HepG2 (cell line): ENCODE results near the gene PSMC1. TPM values are rescaled to one million over a fixed set of nuclear protein-coding genes. Genes with fewer than 3 reads are reported as not detected.
A peak's percentile ranks its signal among the peaks of the same experiment; 100 is the strongest.

Experiments
- BORCS8-MEF2B ChIP-seq: sonication (generic); formaldehyde crosslinking; IDR thresholded peaks from 2 replicates; pipeline ENCODE4 v1.8.0; 2022; ENCODE audit warnings: mild to moderate bottlenecking, missing genetic modification reagents
- EZH2 ChIP-seq: conservative IDR thresholded peaks from 2 replicates; pipeline ENCODE4 v1.6.1; 2012; ENCODE audit warnings: mild to moderate bottlenecking, low read depth, low read length, moderate library complexity
- GZF1 ChIP-seq: sonication (generic); formaldehyde crosslinking; IDR thresholded peaks from 2 replicates; pipeline ENCODE4 v1.5.1; 2020; ENCODE audit warnings: mild to moderate bottlenecking, missing genetic modification reagents
- HNRNPH1 ChIP-seq: fragments of 200-400 bp; formaldehyde crosslinking; optimal IDR thresholded peaks from 2 replicates; pipeline ENCODE3; 2017; ENCODE audit warnings: mild to moderate bottlenecking, low read depth, low read length
- KMT2A ChIP-seq: sonication (generic); formaldehyde crosslinking; IDR thresholded peaks from 2 replicates; pipeline ENCODE4 v1.4.0; 2020; ENCODE audit warnings: missing genetic modification reagents
- MED13 ChIP-seq: sonication (generic); formaldehyde crosslinking; IDR thresholded peaks from 2 replicates; pipeline ENCODE4 v1.5.0; 2020; ENCODE audit warnings: missing genetic modification reagents
- MIER3 ChIP-seq: IDR thresholded peaks from 2 replicates; pipeline ENCODE4 v1.6.1; 2016; ENCODE audit warnings: missing compliant biosample characterization, borderline replicate concordance
- NFKBIZ ChIP-seq: IDR thresholded peaks from 2 replicates; pipeline ENCODE4 v1.6.1; 2018; ENCODE audit warnings: missing genetic modification reagents, missing compliant biosample characterization
- NR2C2 ChIP-seq: sonication (generic); formaldehyde crosslinking; IDR thresholded peaks from 2 replicates; pipeline ENCODE4 v1.4.0; 2020; ENCODE audit warnings: missing genetic modification reagents, mild to moderate bottlenecking, moderate library complexity, borderline replicate concordance
- TBX3 ChIP-seq: fragments of 450-650 bp; IDR thresholded peaks from 2 replicates; pipeline ENCODE4 v1.6.1; 2017; ENCODE audit warnings: antibody characterized with exemption, mild to moderate bottlenecking, inconsistent platforms, borderline replicate concordance
- ZFX ChIP-seq: sonication (generic); formaldehyde crosslinking; IDR thresholded peaks from 2 replicates; pipeline ENCODE4 v1.4.0; 2020; ENCODE audit warnings: mild to moderate bottlenecking, low read depth, missing genetic modification reagents, moderate library complexity
- ZHX1 ChIP-seq: sonication (generic); formaldehyde crosslinking; IDR thresholded peaks from 2 replicates; pipeline ENCODE4 v1.8.1; 2022; ENCODE audit warnings: low read depth, mild to moderate bottlenecking, missing genetic modification reagents
- ZNF331 ChIP-seq: sonication (generic); formaldehyde crosslinking; IDR thresholded peaks from 2 replicates; pipeline ENCODE4 v1.4.0; 2020; ENCODE audit warnings: missing genetic modification reagents
- ZNF768 ChIP-seq: sonication (generic); formaldehyde crosslinking; IDR thresholded peaks from 2 replicates; pipeline ENCODE4 v1.4.0; 2020; ENCODE audit warnings: missing genetic modification reagents
- polyA plus RNA-seq, 8 experiments: library from polyadenylated mRNA; depleted of rRNA in 3 of 8; stranded (reverse) in 7 of 8; unstranded in 1 of 8; fragments of >200 nt; fragmentation: Illumina TruSeq in 4 of 8; extraction: Trizol in 4 of 8; gene quantifications; 2 replicates each; pipeline versions ENCODE4 v1.2.1 to v1.2.3, GENCODE V29; 2011 to 2016; ENCODE audit warnings: low read depth in 4 of 8, missing spikeins in 1 of 8, mixed read lengths in 1 of 8; ENCODE audit not compliant: insufficient read depth in 1 of 8
- total RNA-seq, 5 experiments: library from RNA; depleted of rRNA; stranded (reverse); fragments of >200 nt; fragmentation: Illumina TruSeq; extraction: Trizol; gene quantifications; 2 replicates each; pipeline ENCODE4 v1.2.3, GENCODE V29; 2016; ENCODE audit warnings: low read depth in 1 of 5
- TF ChIP-seq, protein P1 (sequence below): sonication (generic); formaldehyde crosslinking; IDR thresholded peaks from 2 replicates; pipeline ENCODE4 v1.4.0; 2020; ENCODE audit warnings: mild to moderate bottlenecking, missing genetic modification reagents
- TF ChIP-seq, protein P2 (sequence below): IDR thresholded peaks from 2 replicates; pipeline ENCODE4 v1.6.1; 2012; ENCODE audit warnings: inconsistent platforms
- TF ChIP-seq, protein P3 (sequence below): sonication (generic); formaldehyde crosslinking; IDR thresholded peaks from 2 replicates; pipeline ENCODE4 v1.5.0; 2020; ENCODE audit warnings: mild to moderate bottlenecking, missing genetic modification reagents, borderline replicate concordance

PSMC1 gene
- total and polyA plus RNA-seq, 2 of the 13 experiments (the other 11 are each of a cell fraction or from before 2014, with no cell fraction given), result 48.6 to 167 TPM

DNA sequence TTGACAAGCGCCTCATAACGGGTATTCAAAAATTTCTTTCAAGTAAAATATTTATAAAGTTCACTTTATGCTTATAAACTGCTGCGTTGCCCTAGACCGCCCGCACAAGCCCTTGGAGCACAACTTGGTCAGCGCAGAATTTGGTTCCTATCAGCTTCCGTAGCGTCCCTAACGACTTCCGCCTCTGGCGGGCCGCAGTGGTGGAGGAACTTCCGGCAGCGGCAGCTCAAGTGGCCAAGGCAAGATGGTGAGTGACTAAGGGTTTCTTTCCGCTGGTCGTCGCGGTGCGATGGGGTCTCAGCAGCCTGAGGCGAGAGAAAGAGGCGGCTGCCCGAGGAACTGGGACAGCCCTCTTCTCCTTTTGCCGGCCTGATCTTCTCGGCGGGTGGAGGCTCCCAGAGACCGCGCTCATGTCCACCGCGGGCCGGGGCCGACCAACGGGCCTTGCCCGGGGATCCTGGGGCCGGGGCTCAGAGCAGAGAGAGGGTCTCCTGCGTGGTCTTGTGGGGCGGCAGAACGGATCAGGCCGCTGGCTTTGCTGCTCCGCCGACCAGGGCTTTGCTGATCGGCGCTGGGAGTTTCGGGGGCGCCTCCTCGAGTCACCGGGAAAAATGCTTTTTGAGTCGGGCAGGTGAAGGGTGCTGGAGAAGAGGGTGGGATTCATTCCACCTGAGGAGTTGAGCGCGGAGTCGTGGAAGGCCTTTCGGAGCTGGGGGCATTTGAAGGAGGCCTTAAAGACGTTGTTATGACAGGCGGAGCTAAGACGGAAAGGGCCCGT lies at the start of gene PSMC1 (continued):
- TF ChIP-seq ZHX1 (0 out of 2 replicates have a peak, but pooled peaks have one; percentile 20), ZFX (peak; percentile 89), NFKBIZ (CRISPR knock-in tag) (peak; percentile 51; the same call in 1 of the 2 replicates), NR2C2 (CRISPR knock-in tag) (peak; percentile 67; the same call in 1 of the 2 replicates), GZF1 (CRISPR knock-in tag) (no peak), EZH2 (no peak), MED13 (CRISPR knock-in tag) (no peak), HNRNPH1 (no peak), ZNF768 (no peak), TBX3 (no peak), KMT2A (CRISPR knock-in tag) (peak; percentile 89), BORCS8-MEF2B (CRISPR knock-in tag) (peak; percentile 79), ZNF331 (CRISPR knock-in tag) (peak; percentile 66), MIER3 (CRISPR knock-in tag) (no peak)
- TF ChIP-seq, protein P1, sequence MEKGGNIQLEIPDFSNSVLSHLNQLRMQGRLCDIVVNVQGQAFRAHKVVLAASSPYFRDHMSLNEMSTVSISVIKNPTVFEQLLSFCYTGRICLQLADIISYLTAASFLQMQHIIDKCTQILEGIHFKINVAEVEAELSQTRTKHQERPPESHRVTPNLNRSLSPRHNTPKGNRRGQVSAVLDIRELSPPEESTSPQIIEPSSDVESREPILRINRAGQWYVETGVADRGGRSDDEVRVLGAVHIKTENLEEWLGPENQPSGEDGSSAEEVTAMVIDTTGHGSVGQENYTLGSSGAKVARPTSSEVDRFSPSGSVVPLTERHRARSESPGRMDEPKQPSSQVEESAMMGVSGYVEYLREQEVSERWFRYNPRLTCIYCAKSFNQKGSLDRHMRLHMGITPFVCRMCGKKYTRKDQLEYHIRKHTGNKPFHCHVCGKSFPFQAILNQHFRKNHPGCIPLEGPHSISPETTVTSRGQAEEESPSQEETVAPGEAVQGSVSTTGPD (CRISPR knock-in tag), result no peak
- TF ChIP-seq, protein P2, sequence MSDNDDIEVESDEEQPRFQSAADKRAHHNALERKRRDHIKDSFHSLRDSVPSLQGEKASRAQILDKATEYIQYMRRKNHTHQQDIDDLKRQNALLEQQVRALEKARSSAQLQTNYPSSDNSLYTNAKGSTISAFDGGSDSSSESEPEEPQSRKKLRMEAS, result peak; percentile 61; the same call in 1 of the 2 replicates
- TF ChIP-seq, protein P3, sequence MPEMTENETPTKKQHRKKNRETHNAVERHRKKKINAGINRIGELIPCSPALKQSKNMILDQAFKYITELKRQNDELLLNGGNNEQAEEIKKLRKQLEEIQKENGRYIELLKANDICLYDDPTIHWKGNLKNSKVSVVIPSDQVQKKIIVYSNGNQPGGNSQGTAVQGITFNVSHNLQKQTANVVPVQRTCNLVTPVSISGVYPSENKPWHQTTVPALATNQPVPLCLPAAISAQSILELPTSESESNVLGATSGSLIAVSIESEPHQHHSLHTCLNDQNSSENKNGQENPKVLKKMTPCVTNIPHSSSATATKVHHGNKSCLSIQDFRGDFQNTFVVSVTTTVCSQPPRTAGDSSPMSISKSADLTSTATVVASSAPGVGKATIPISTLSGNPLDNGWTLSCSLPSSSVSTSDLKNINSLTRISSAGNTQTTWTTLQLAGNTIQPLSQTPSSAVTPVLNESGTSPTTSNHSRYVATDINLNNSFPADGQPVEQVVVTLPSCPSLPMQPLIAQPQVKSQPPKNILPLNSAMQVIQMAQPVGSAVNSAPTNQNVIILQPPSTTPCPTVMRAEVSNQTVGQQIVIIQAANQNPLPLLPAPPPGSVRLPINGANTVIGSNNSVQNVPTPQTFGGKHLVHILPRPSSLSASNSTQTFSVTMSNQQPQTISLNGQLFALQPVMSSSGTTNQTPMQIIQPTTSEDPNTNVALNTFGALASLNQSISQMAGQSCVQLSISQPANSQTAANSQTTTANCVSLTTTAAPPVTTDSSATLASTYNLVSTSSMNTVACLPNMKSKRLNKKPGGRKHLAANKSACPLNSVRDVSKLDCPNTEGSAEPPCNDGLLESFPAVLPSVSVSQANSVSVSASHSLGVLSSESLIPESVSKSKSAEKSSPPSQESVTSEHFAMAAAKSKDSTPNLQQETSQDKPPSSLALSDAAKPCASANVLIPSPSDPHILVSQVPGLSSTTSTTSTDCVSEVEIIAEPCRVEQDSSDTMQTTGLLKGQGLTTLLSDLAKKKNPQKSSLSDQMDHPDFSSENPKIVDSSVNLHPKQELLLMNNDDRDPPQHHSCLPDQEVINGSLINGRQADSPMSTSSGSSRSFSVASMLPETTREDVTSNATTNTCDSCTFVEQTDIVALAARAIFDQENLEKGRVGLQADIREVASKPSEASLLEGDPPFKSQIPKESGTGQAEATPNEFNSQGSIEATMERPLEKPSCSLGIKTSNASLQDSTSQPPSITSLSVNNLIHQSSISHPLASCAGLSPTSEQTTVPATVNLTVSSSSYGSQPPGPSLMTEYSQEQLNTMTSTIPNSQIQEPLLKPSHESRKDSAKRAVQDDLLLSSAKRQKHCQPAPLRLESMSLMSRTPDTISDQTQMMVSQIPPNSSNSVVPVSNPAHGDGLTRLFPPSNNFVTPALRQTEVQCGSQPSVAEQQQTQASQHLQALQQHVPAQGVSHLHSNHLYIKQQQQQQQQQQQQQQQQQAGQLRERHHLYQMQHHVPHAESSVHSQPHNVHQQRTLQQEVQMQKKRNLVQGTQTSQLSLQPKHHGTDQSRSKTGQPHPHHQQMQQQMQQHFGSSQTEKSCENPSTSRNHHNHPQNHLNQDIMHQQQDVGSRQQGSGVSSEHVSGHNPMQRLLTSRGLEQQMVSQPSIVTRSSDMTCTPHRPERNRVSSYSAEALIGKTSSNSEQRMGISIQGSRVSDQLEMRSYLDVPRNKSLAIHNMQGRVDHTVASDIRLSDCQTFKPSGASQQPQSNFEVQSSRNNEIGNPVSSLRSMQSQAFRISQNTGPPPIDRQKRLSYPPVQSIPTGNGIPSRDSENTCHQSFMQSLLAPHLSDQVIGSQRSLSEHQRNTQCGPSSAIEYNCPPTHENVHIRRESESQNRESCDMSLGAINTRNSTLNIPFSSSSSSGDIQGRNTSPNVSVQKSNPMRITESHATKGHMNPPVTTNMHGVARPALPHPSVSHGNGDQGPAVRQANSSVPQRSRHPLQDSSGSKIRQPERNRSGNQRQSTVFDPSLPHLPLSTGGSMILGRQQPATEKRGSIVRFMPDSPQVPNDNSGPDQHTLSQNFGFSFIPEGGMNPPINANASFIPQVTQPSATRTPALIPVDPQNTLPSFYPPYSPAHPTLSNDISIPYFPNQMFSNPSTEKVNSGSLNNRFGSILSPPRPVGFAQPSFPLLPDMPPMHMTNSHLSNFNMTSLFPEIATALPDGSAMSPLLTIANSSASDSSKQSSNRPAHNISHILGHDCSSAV (CRISPR knock-in tag), result no peak
